IMR-90 (cell line): ENCODE data around the gene EXOC4. TPM values are rescaled to one million over a fixed set of nuclear protein-coding genes. Genes with fewer than 3 reads are reported as not detected.
A peak's percentile ranks its signal among the peaks of the same experiment; 100 is the strongest.

Experiments used
- ATAC-seq: fragments of 200-7000 bp; cut with Tn5 transposase; 2 replicates; pipeline ENCODE4 v1.9.1; 2020; ENCODE audit warnings: low read depth, mild to moderate bottlenecking, moderate library complexity
- BruUV-seq: library from RNA; stranded (reverse); fragments of 400-500 nt; replicated peaks from 2 replicates; lab custom pipeline; 2021; lab: Mats Ljungman, UMichigan
- CTCF ChIA-PET: fragments of 300-600 bp; formaldehyde crosslinking; extraction: SDS; loops from one replicate; lab custom pipeline; 2021; ENCODE audit warnings: antibody characterized with exemption; lab: Yijun Ruan, JAX
- POLR2A ChIA-PET: fragments of 300-600 bp; sonication (Branson Sonifier 250); formaldehyde crosslinking; loops from one replicate; lab custom pipeline; 2022; ENCODE audit warnings: antibody characterized with exemption; ENCODE audit not compliant: unreplicated experiment; lab: Charles Lee
- DNase-seq: peaks from one replicate; pipeline ENCODE4 v3.0.0; 2013
- H2AFZ ChIP-seq: replicated peaks from 2 replicates; pipeline ENCODE3; 2013; ENCODE audit warnings: low read length, mild to moderate bottlenecking; ENCODE audit not compliant: poor library complexity
- H2AK5ac ChIP-seq: 2 replicates; pipeline ENCODE4 v1.6.1; 2013; ENCODE audit warnings: low read depth, low read length, inconsistent platforms
- H2AK9ac ChIP-seq: replicated peaks from 2 replicates; pipeline ENCODE3; 2013; ENCODE audit warnings: mild to moderate bottlenecking, low read depth, low read length, moderate library complexity; ENCODE audit not compliant: poor library complexity
- H2BK120ac ChIP-seq: 2 replicates; pipeline ENCODE4 v1.6.1; 2013; ENCODE audit warnings: low read depth, low read length, inconsistent platforms
- H2BK15ac ChIP-seq: 3 replicates; pipeline ENCODE4 v1.6.1; 2013; ENCODE audit warnings: low read depth, low read length, inconsistent platforms
- H2BK20ac ChIP-seq: 2 replicates; pipeline ENCODE4 v1.6.1; 2013; ENCODE audit warnings: low read depth, mild to moderate bottlenecking, inconsistent platforms, low read length, moderate library complexity
- H2BK5ac ChIP-seq: 2 replicates; pipeline ENCODE4 v1.6.1; 2013; ENCODE audit warnings: mild to moderate bottlenecking, low read depth, low read length, inconsistent platforms; ENCODE audit not compliant: poor library complexity, severe bottlenecking
- H3K14ac ChIP-seq: replicated peaks from 2 replicates; pipeline ENCODE4 v1.6.1; 2013; ENCODE audit warnings: low read depth, low read length, inconsistent platforms
- H3K18ac ChIP-seq: 2 replicates; pipeline ENCODE4 v1.6.1; 2013; ENCODE audit warnings: low read depth, low read length, control low read depth
- H3K23ac ChIP-seq: 2 replicates; pipeline ENCODE4 v1.6.1; 2013; ENCODE audit warnings: low read depth, low read length, inconsistent platforms
- H3K27ac ChIP-seq: 2 replicates; pipeline ENCODE4 v1.5.1; 2013; ENCODE audit warnings: mild to moderate bottlenecking, control low read depth, low read length; ENCODE audit not compliant: insufficient read depth
- H3K27me3 ChIP-seq: 2 replicates; pipeline ENCODE4 v1.6.1; 2013; ENCODE audit warnings: low read length; ENCODE audit not compliant: control insufficient read depth, insufficient read depth
- H3K36me3 ChIP-seq: 2 replicates; pipeline ENCODE4 v1.6.1; 2013; ENCODE audit warnings: low read length, mixed read lengths; ENCODE audit not compliant: control insufficient read depth, insufficient read depth
- H3K4ac ChIP-seq: 2 replicates; pipeline ENCODE4 v1.6.1; 2013; ENCODE audit warnings: low read depth, low read length, inconsistent platforms
- H3K4me1 ChIP-seq: 2 replicates; pipeline ENCODE4 v1.6.1; 2013; ENCODE audit warnings: low read length, mixed read lengths; ENCODE audit not compliant: control insufficient read depth, insufficient read depth
- H3K4me2 ChIP-seq: 2 replicates; pipeline ENCODE4 v1.6.1; 2013; ENCODE audit warnings: low read depth, mild to moderate bottlenecking, control low read depth, low read length, moderate library complexity
- H3K4me3 ChIP-seq: 2 replicates; pipeline ENCODE4 v1.5.1; 2013; ENCODE audit warnings: low read depth, mild to moderate bottlenecking, control low read depth, low read length, moderate library complexity; ENCODE audit not compliant: insufficient read depth
- H3K56ac ChIP-seq: 2 replicates; pipeline ENCODE4 v1.6.1; 2013; ENCODE audit warnings: low read length, inconsistent platforms; ENCODE audit not compliant: insufficient read depth; ENCODE audit errors: extremely low read depth
- H3K79me1 ChIP-seq, 2 experiments: 2 replicates each; pipeline ENCODE4 v1.6.1; 2013; ENCODE audit warnings: low read length in 2 of 2, inconsistent platforms in 1 of 2, low read depth in 1 of 2
- H3K9ac ChIP-seq: 2 replicates; pipeline ENCODE4 v1.6.1; 2013; ENCODE audit warnings: low read depth, low read length, control low read depth
- H3K9me1 ChIP-seq: 2 replicates; pipeline ENCODE4 v1.6.1; 2013; ENCODE audit warnings: low read length, inconsistent platforms; ENCODE audit not compliant: insufficient read depth
- H3K9me3 ChIP-seq: 2 replicates; pipeline ENCODE4 v1.6.1; 2013; ENCODE audit warnings: low read length; ENCODE audit not compliant: control insufficient read depth, insufficient read depth
- H4K20me1 ChIP-seq: 2 replicates; pipeline ENCODE4 v1.6.1; 2013; ENCODE audit warnings: low read length, inconsistent platforms; ENCODE audit not compliant: insufficient read depth
- H4K5ac ChIP-seq: 2 replicates; pipeline ENCODE4 v1.6.1; 2013; ENCODE audit warnings: mild to moderate bottlenecking, low read depth, low read length, control low read depth
- H4K8ac ChIP-seq, 2 experiments: 2 replicates each; pipeline ENCODE4 v1.6.1; 2013; ENCODE audit warnings: low read depth in 2 of 2, low read length in 2 of 2, control low read depth in 1 of 2, inconsistent platforms in 1 of 2
- H4K91ac ChIP-seq: 2 replicates; pipeline ENCODE4 v1.6.1; 2013; ENCODE audit warnings: low read depth, low read length, inconsistent platforms; ENCODE audit not compliant: insufficient read depth
- CEBPB ChIP-seq: IDR thresholded peaks from 2 replicates; pipeline ENCODE4 v1.6.1; 2012; ENCODE audit warnings: low read depth, low read length, improper control_type of control experiment
- MAZ ChIP-seq: IDR thresholded peaks from 2 replicates; pipeline ENCODE4 v1.6.1; 2012; ENCODE audit warnings: low read depth, mild to moderate bottlenecking, low read length, improper control_type of control experiment, moderate library complexity, borderline replicate concordance
- POLR2A ChIP-seq: IDR thresholded peaks from 2 replicates; pipeline ENCODE4 v1.6.1; 2012; ENCODE audit warnings: mild to moderate bottlenecking, low read depth, low read length
- WGBS, 2 experiments: methylation state at CpG; one replicate each; pipeline versions ENCODE4 v1.1.5 to v1.1.7; 2013; ENCODE audit warnings: missing lambda C conversion rate in 2 of 2; ENCODE audit not compliant: insufficient read length in 1 of 2; ENCODE audit errors: extremely low coverage in 2 of 2; 5-methylcytosine and 5-hydroxymethylcytosine counted together
- dilution Hi-C: fragments of 300-500 bp; cut with HindIII; formaldehyde crosslinking; loops from one replicate; pipeline ENCODE4 v1.14.3; 2018; ENCODE audit warnings: low sequenced_read_pairs; ENCODE audit not compliant: unreplicated experiment
- in situ Hi-C: fragments of 300-500 bp; cut with MboI; formaldehyde crosslinking; loops from 3 replicates; pipeline ENCODE4 v1.14.3; 2019; ENCODE audit warnings: low sequenced_read_pairs, inconsistent platforms, mixed read lengths
- intact Hi-C: fragments of 100-400 bp; cut with micrococcal nuclease; formaldehyde crosslinking; loops from 2 replicates; pipeline ENCODE4 v1.10.0; 2022
- polyA plus RNA-seq, 3 experiments: library from polyadenylated mRNA; depleted of rRNA; stranded (reverse); fragments of >200 nt; gene quantifications; 2 replicates each; pipeline ENCODE4 v1.2.3, GENCODE V29; 2012; ENCODE audit warnings: low replicate concordance in 1 of 3
- total RNA-seq: library from RNA; depleted of rRNA; stranded (reverse); fragments of >200 nt; gene quantifications from 2 replicates; pipeline ENCODE4 v1.2.3, GENCODE V29; 2012

The EXOC4 gene
- total and polyA plus RNA-seq, 2 of the 4 experiments (the other 2 are of a cell fraction) = 25.4 to 94.6 TPM

DNA sequence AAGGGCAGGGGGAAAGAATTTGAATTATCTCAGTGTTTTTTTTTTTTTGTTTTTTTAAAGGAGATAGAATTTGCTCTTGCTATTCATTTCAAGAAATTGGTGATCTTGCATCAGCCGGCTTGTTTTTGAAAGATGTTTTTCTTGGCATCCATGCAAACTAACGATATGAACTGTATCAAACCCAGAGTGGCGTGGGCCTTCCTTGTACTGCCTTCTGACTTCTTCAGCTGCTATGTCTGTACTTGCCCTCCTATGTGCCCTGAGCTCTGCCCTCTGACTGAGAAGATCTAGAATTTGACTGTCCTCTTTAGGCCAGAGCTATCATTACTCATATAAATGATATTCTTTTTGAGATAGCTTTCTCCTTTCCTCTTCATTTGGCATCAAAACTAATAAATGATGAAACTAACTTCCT is 183.1 kb downstream of the EXOC4 start:
- in situ Hi-C loops (loop anchor here (25.0 kb wide), 2 partner anchors 724 to 1124 kb away; no protein-coding TSS in a partner anchor), dilution Hi-C loops (no loop called here)
- no TSS peak for BruUV-seq

More for the DNA sequence above, 183.1 kb downstream of the EXOC4 start:
- peak overlapping the region; percentile 33 for H3K18ac ChIP-seq
- H3K23ac ChIP-seq = peak overlapping the region; percentile 3; the same call in 1 of the 2 replicates
- DNase-seq (peak; percentile 79), ATAC-seq (peak; percentile 90)
- H4K20me1 ChIP-seq = no peaks in the 10 kb centered on the region
- H3K56ac ChIP-seq = no peak overlapping the region
- peak overlapping the region in 1 of 2 experiments; percentile 58; a peak in 2 of 4 replicates for H4K8ac ChIP-seq
- H3K36me3 ChIP-seq = no peaks in the 10 kb centered on the region
- peak overlapping the region; percentile 55 for H3K4ac ChIP-seq
- no peak overlapping the region for H2AFZ ChIP-seq
- WGBS, 2 experiments = 20% methylated on average over 2 of the region's 3 CpGs; no CpG with 5 or more reads in 1 of the 2 experiments
- H2BK15ac ChIP-seq = no peak overlapping the region
- 0 out of 2 replicates have a peak, but pooled peaks cover 2% of the 10 kb centered on the region for H3K4me1 ChIP-seq
- intact Hi-C loops = loop anchor here (1.0 to 10.0 kb wide), 3 partner anchors 306 to 381 kb away; partner anchors contain the start of gene CHCHD3
- peak overlapping the region; percentile 2 for H2BK5ac ChIP-seq
- no peaks in the 10 kb centered on the region for H3K9me1 ChIP-seq
- H3K9ac ChIP-seq = peak overlapping the region; percentile 39; the same call in 1 of the 2 replicates
- H2BK120ac ChIP-seq = peak overlapping the region; percentile 49
- peak overlapping the region; percentile 5 for H2BK20ac ChIP-seq
- H2AK9ac ChIP-seq = no peak overlapping the region
- TF ChIP-seq POLR2A = no peak
- TF ChIP-seq CEBPB = peak; percentile 68; the same call in 1 of the 2 replicates
- no peak for TF ChIP-seq MAZ
- peak overlapping the region; percentile 3 for H3K4me2 ChIP-seq
- peak overlapping the region; percentile 72; the same call in 1 of the 2 replicates for H3K27ac ChIP-seq
- peak overlapping the region; percentile 5 for H3K14ac ChIP-seq
- H3K9me3 ChIP-seq = no peaks in the 10 kb centered on the region
- peaks cover 8 to 12% of the 10 kb centered on the region in 2 experiments for H3K79me1 ChIP-seq
- no peak overlapping the region for H3K4me3 ChIP-seq
- peak overlapping the region; percentile 5; the same call in 1 of the 2 replicates for H4K5ac ChIP-seq
- ChIA-PET CTCF (interaction anchor here (0.9 kb wide), 1 partner anchor 306 kb away, joined by 3 read pairs; no protein-coding TSS in a partner anchor), POLR2A (no interaction called here)
- no peaks in the 10 kb centered on the region for H3K27me3 ChIP-seq
- H2AK5ac ChIP-seq = no peak overlapping the region
- peak overlapping the region; percentile 8 for H4K91ac ChIP-seq
